ENCODE measurements around the gene PRH2. TPM values are rescaled to one million over a fixed set of nuclear protein-coding genes. Genes with fewer than 3 reads are reported as not detected.

The PRH2 gene
- total and polyA plus RNA-seq, 8 donors: 0.45 TPM; not detected in 7

- intact Hi-C loops (cut with DNase I; ENCODE audit: low total_unique reads): no loop called here
- WGBS, 5 donors: 92 to 96% (median 94%) methylated on average over 5 of the region's 5 CpGs
- TF ChIP-seq POLR2AphosphoS5 (IDR thresholded peaks at IDR 0.05) (no peak), CTCF (IDR thresholded peaks at IDR 0.05) (no peak), EP300 (IDR thresholded peaks at IDR 0.05) (no peak), POLR2A (IDR thresholded peaks at IDR 0.05) (no peak)
- Histone ChIP-seq H3K27ac (no peak overlapping the region), H3K4me1 (peaks cover 0 to 2% (median 0%) of the 10 kb centered on the region in 4 donors), H3K4me3 (no peak overlapping the region), H3K36me3 (no peaks in the 10 kb centered on the region), H3K27me3 (no peaks in the 10 kb centered on the region), H3K9me3 (peaks cover 0 to under 1% (median 0%) of the 10 kb centered on the region in 4 donors)
- DNase-seq: no peak
These were observed 32.2 kb upstream of the PRH2 start for GRCh38 chr12:10896854-10897253.

GRCh38 chr12:10900530-10900929, 28.5 kb upstream of the PRH2 start:
- Histone ChIP-seq H3K27me3 (no peaks in the 10 kb centered on the region), H3K9me3 (peaks cover 5 to 34% (median 16%) of the 10 kb centered on the region in 4 donors), H3K4me1 (no peaks in the 10 kb centered on the region), H3K27ac (no peak overlapping the region), H3K36me3 (peaks cover 0 to 3% (median 0%) of the 10 kb centered on the region in 4 donors), H3K4me3 (no peak overlapping the region)
- WGBS, 5 donors: 91 to 100% (median 97%) methylated on average over 1 of the region's 1 CpG
- no peak for TF ChIP-seq CTCF (IDR thresholded peaks at IDR 0.05)
- DNase-seq: no peak
- intact Hi-C loops (cut with DNase I; ENCODE audit: low total_unique reads): no loop called here

GRCh38 chr12:10900972-10901371, 28.1 kb upstream of the PRH2 start:
- TF ChIP-seq POLR2A (IDR thresholded peaks at IDR 0.05) (no peak), POLR2AphosphoS5 (IDR thresholded peaks at IDR 0.05) (no peak)
- Histone ChIP-seq H3K4me3 (no peak overlapping the region), H3K27ac (no peak overlapping the region), H3K4me1 (no peaks in the 10 kb centered on the region), H3K27me3 (no peaks in the 10 kb centered on the region), H3K9me3 (peaks cover 5 to 34% (median 18%) of the 10 kb centered on the region in 4 donors), H3K36me3 (peaks cover 0 to 3% (median 0%) of the 10 kb centered on the region in 4 donors)
- intact Hi-C loops (cut with DNase I; ENCODE audit: low total_unique reads): no loop called here
- DNase-seq: no peak
- whole genome bisulfite sequencing, 5 donors: 93 to 100% (median 100%) methylated on average over 1 of the region's 1 CpG

GRCh38 chr12:10901427-10901826, 27.6 kb upstream of the PRH2 start:
- WGBS, 5 donors: 89 to 100% (median 94%) methylated on average over 1 of the region's 1 CpG

More at GRCh38 chr12:10901427-10901826, 27.6 kb upstream of the PRH2 start:
- no peak overlapping the region for H3K4me3 ChIP-seq
- H3K9me3 ChIP-seq: peaks cover 5 to 34% (median 19%) of the 10 kb centered on the region in 4 donors
- TF ChIP-seq CTCF (IDR thresholded peaks at IDR 0.05): no peak
- no peak for TF ChIP-seq POLR2AphosphoS5 (IDR thresholded peaks at IDR 0.05)
- TF ChIP-seq POLR2A (IDR thresholded peaks at IDR 0.05): no peak
- no peak for TF ChIP-seq EP300 (IDR thresholded peaks at IDR 0.05)
- no peak overlapping the region for H3K27ac ChIP-seq
- no peaks in the 10 kb centered on the region for H3K4me1 ChIP-seq
- no peaks in the 10 kb centered on the region for H3K27me3 ChIP-seq
- peaks cover 0 to 3% (median 0%) of the 10 kb centered on the region in 4 donors for H3K36me3 ChIP-seq
- DNase-seq: no peak
- intact Hi-C loops (cut with DNase I; ENCODE audit: low total_unique reads): no loop called here

All from stomach (tissue), 9 donors.